OCI-LY7 (cell line): ENCODE data around the gene XG. TPM values are rescaled to one million over a fixed set of nuclear protein-coding genes. Genes with fewer than 3 reads are reported as not detected.
"Not testable (repeated sequence)": the region's sequence is repeated elsewhere in the genome, so short reads cannot be mapped to it uniquely, and the experiment has no call there.

Source experiments
- BruUV-seq: library from RNA; stranded (reverse); fragments of 400-500 nt; replicated peaks from 2 replicates; lab custom pipeline; 2021; lab: Mats Ljungman, UMichigan
- CTCF ChIA-PET: fragments of 300-600 bp; sonication (Branson Sonifier 250); formaldehyde crosslinking; loops from one replicate; lab custom pipeline; 2022; ENCODE audit warnings: antibody characterized with exemption; ENCODE audit not compliant: unreplicated experiment; lab: Charles Lee
- POLR2A ChIA-PET: fragments of 300-600 bp; sonication (Branson Sonifier 250); formaldehyde crosslinking; loops from one replicate; lab custom pipeline; 2022; ENCODE audit warnings: antibody characterized with exemption; lab: Charles Lee
- DNase-seq: peaks from one replicate; pipeline ENCODE4 v3.0.0-alpha.2; 2015; ENCODE audit warnings: low spot score
- H2AFZ ChIP-seq: fragments of 200-600 bp; sonication (generic), shearing (Covaris generic); 2 replicates; pipeline ENCODE4 v1.6.1; 2014; ENCODE audit warnings: mild to moderate bottlenecking, antibody characterized with exemption, low read length, moderate library complexity
- H3K27ac ChIP-seq: fragments of 200-600 bp; sonication (generic); 2 replicates; pipeline ENCODE4 v1.5.1; 2014; ENCODE audit warnings: mixed run types, low read depth, mild to moderate bottlenecking, moderate library complexity, low read length, inconsistent platforms; ENCODE audit not compliant: poor library complexity, severe bottlenecking
- H3K36me3 ChIP-seq: fragments of 200-600 bp; sonication (generic); 2 replicates; pipeline ENCODE4 v1.6.1; 2014; ENCODE audit warnings: mild to moderate bottlenecking, antibody characterized with exemption, low read length, moderate library complexity, mixed read lengths; ENCODE audit not compliant: insufficient read depth
- H3K4me1 ChIP-seq: fragments of 200-600 bp; sonication (generic); 2 replicates; pipeline ENCODE4 v1.5.1; 2014; ENCODE audit warnings: mild to moderate bottlenecking, low read length; ENCODE audit not compliant: insufficient read depth, poor library complexity, severe bottlenecking
- H3K4me2 ChIP-seq: fragments of 200-600 bp; sonication (generic); 2 replicates; pipeline ENCODE4 v1.6.1; 2014; ENCODE audit warnings: mild to moderate bottlenecking, low read length
- H3K4me3 ChIP-seq: fragments of 200-600 bp; sonication (generic); 2 replicates; pipeline ENCODE4 v1.5.1; 2014; ENCODE audit warnings: mild to moderate bottlenecking, low read depth, low read length; ENCODE audit not compliant: poor library complexity, severe bottlenecking
- H3K79me2 ChIP-seq: fragments of 200-600 bp; sonication (generic); 2 replicates; pipeline ENCODE4 v1.6.1; 2016; ENCODE audit warnings: low read depth, mild to moderate bottlenecking, low read length, moderate library complexity, mixed read lengths; ENCODE audit not compliant: insufficient read depth
- H3K9me2 ChIP-seq: fragments of 200-600 bp; sonication (generic); 2 replicates; pipeline ENCODE4 v1.6.1; 2016; ENCODE audit warnings: mild to moderate bottlenecking, low read length, mixed read lengths; ENCODE audit not compliant: insufficient read depth
- H3K9me3 ChIP-seq: fragments of 200-600 bp; sonication (generic); 2 replicates; pipeline ENCODE4 v1.6.1; 2014; ENCODE audit warnings: mild to moderate bottlenecking, mixed run types, low read length, mixed read lengths
- H4K20me1 ChIP-seq: fragments of 200-600 bp; sonication (generic); 2 replicates; pipeline ENCODE4 v1.6.1; 2014; ENCODE audit warnings: mild to moderate bottlenecking, antibody characterized with exemption, low read length, moderate library complexity, mixed read lengths; ENCODE audit not compliant: insufficient read depth
- CTCF ChIP-seq: fragments of 200-600 bp; sonication (generic); conservative IDR thresholded peaks from 2 replicates; pipeline ENCODE4 v1.5.1; 2014; ENCODE audit warnings: mild to moderate bottlenecking, antibody characterized with exemption, low read length, moderate library complexity, mixed read lengths
- EZH2phosphoT487 ChIP-seq: fragments of 200-600 bp; sonication (generic); IDR thresholded peaks from 2 replicates; pipeline ENCODE4 v1.6.1; 2018; ENCODE audit warnings: low read depth, borderline replicate concordance, mild to moderate bottlenecking, mixed run types, antibody characterized with exemption, low read length, moderate library complexity, mixed read lengths
- intact Hi-C: fragments of 100-400 bp; cut with micrococcal nuclease; formaldehyde crosslinking; loops from one replicate; pipeline ENCODE4 v1.10.0; 2022; ENCODE audit not compliant: unreplicated experiment
- total RNA-seq, 2 experiments: library from RNA; depleted of rRNA in 1 of 2; stranded (reverse); fragments of >200 nt in 1 of 2; shearing (Covaris generic) in 1 of 2; gene quantifications; 2 replicates each; pipeline ENCODE4 v1.2.3, GENCODE V29; 2014 to 2022

The XG gene
- total RNA-seq, 2 experiments from 2014 or later = not detected

DNA sequence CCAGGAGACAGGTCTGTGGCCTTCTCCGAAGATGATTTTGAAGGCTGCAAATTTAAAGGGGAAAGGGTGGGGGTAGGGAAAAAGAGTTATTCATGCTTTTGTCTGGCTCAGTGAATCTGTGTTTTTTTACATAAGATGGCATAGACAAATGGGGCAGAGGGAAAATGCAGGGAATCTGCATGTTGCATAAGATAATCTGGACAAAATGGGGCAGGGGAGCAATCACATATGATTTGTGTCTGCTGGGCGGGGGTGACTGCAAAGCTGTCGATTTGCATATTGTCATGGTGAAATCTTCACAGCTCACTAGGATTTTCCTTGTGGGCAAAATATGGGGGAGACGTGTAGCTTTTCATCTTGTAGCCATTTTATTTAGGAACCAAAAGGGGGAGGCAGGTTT is 47.5 kb downstream of the XG start:
- TF ChIP-seq EZH2phosphoT487 (no peak), CTCF (no peak)
- BruUV-seq = no TSS peak
- CTCF ChIA-PET = no interaction called here
- no peak overlapping the region for H3K4me3 ChIP-seq
- intact Hi-C loops = no loop called here
- DNase-seq = no peak
- no peaks in the 10 kb centered on the region for H3K4me1 ChIP-seq
- H3K36me3 ChIP-seq = no peaks in the 10 kb centered on the region
- POLR2A ChIA-PET = no interaction called here
- H4K20me1 ChIP-seq = no peaks in the 10 kb centered on the region
- H3K9me2 ChIP-seq = no peaks in the 10 kb centered on the region
- H3K4me2 ChIP-seq = no peak overlapping the region
- H3K79me2 ChIP-seq = no peaks in the 10 kb centered on the region
- H3K9me3 ChIP-seq = no peaks in the 10 kb centered on the region
- no peak overlapping the region for H2AFZ ChIP-seq
- no peak overlapping the region for H3K27ac ChIP-seq

GRCh38 chrX:2799980-2800379 is 48.1 kb downstream of the XG start:
- POLR2A ChIA-PET, H3K9me3 ChIP-seq, H3K36me3 ChIP-seq, CTCF ChIA-PET, H3K79me2 ChIP-seq, H3K4me2 ChIP-seq, H3K4me3 ChIP-seq, H3K27ac ChIP-seq, H3K9me2 ChIP-seq, DNase-seq, H2AFZ ChIP-seq, H3K4me1 ChIP-seq, H4K20me1 ChIP-seq, BruUV-seq, intact Hi-C loops: not testable (repeated sequence)

- Histone ChIP-seq H3K4me2 (no peak overlapping the region), H3K4me1 (no peaks in the 10 kb centered on the region), H2AFZ (no peak overlapping the region), H3K9me2 (no peaks in the 10 kb centered on the region), H4K20me1 (no peaks in the 10 kb centered on the region), H3K27ac (no peak overlapping the region), H3K4me3 (no peak overlapping the region), H3K36me3 (no peaks in the 10 kb centered on the region), H3K9me3 (no peaks in the 10 kb centered on the region), H3K79me2 (no peaks in the 10 kb centered on the region)
- CTCF ChIA-PET = no interaction called here
- DNase-seq = no peak
- TF ChIP-seq CTCF (no peak), EZH2phosphoT487 (no peak)
- no TSS peak for BruUV-seq
- intact Hi-C loops = no loop called here
- POLR2A ChIA-PET = no interaction called here
These were observed 49.4 kb downstream of the XG start for GRCh38 chrX:2801223-2801622.

GRCh38 chrX:2802376-2803090 is 50.7 kb downstream of the XG start:
- H3K9me3 ChIP-seq, H3K4me2 ChIP-seq, H3K4me3 ChIP-seq, H4K20me1 ChIP-seq, BruUV-seq, H3K79me2 ChIP-seq, H3K27ac ChIP-seq, intact Hi-C loops, H2AFZ ChIP-seq, H3K4me1 ChIP-seq, DNase-seq, POLR2A ChIA-PET, CTCF ChIA-PET, H3K36me3 ChIP-seq, H3K9me2 ChIP-seq: not testable (repeated sequence)

- BruUV-seq, H3K9me2 ChIP-seq, H3K4me1 ChIP-seq, H4K20me1 ChIP-seq, CTCF ChIA-PET, POLR2A ChIA-PET, H3K9me3 ChIP-seq, H3K79me2 ChIP-seq, DNase-seq, H3K4me2 ChIP-seq, H3K27ac ChIP-seq, intact Hi-C loops, H2AFZ ChIP-seq, H3K36me3 ChIP-seq, H3K4me3 ChIP-seq: not testable (repeated sequence)
These were observed 51.6 kb downstream of the XG start for GRCh38 chrX:2803486-2803885.
